ENCODE results near the gene C19orf38.

GRCh38 chr19:10899151-10899653, 51.0 kb downstream of the C19orf38 start:
- no peak for TF ChIP-seq CTCF (IDR thresholded peaks at IDR 0.05)
- no peak for TF ChIP-seq POLR2A (IDR thresholded peaks at IDR 0.05; ENCODE audit: low read depth)

Measured in esophagus muscularis mucosa (tissue), 3 donors.